ENCODE measurements around the gene FSTL4. TPM values are rescaled to one million over a fixed set of nuclear protein-coding genes. Genes with fewer than 3 reads are reported as not detected.

The FSTL4 gene
- total and polyA plus RNA-seq, 4 donors: 2.3 to 6.4 (median 5.5) TPM

DNA sequence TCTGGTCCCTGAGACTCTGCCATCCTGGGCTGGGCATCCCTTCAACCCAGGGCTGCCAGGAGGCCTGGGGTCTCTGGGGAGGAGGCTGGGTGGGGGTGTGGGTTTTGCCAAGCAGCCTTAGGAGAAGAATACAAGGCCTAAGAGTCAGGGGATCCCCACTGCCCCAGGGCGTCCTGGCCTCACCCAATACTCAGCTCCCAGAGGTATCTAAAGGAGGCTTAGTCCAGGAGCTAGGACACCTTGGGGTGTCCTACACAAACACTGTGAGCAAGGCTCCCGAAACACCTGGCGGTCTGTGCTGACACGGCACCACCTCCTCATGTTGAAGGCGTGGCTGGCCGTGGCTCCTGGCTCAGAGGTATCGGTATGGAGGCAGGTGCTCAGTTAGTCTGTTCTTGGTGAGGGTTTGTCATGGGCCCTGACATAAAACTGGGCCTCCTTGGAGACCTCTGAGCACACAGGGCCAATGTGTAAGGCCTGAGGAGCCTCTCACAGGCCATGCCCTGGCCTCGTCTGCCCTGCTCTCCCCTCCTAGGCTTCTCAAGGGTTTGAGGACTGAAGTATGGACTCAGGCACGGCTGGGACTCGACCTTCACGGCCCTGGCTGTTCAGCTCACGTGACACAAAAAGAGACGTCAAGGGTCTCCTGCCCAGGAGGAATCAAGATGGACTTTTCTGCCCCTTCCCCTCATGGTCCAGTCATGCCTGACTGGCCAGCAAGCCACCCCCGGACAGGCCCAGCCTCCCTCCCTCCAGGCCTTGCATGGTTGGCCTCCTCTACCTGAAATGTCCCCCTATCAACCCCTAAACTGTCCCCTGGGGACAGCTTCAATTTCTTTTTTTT, 277.3 kb downstream of the FSTL4 start:
- Histone ChIP-seq H3K9me3 (ENCODE audit: control insufficient read depth, insufficient read depth, low read length) (no peaks in the 10 kb centered on the region), H3K36me3 (ENCODE audit: control insufficient read depth, insufficient read depth, low read length) (no peaks in the 10 kb centered on the region), H3K4me1 (ENCODE audit: control insufficient read depth, insufficient read depth, low read length) (peaks cover 16% of the 10 kb centered on the region), H3K27me3 (ENCODE audit: control insufficient read depth, insufficient read depth, low read length) (no peaks in the 10 kb centered on the region), H3K4me3 (ENCODE audit: low read depth, low read length) (no peak overlapping the region), H3K27ac (ENCODE audit: low read depth, low read length) (no peak overlapping the region)
- DNase-seq (ENCODE audit: low read depth in 4 of 6, low spot score in 6 of 6): no peak
- WGBS (ENCODE audit: insufficient coverage): 90% methylated on average over 14 of the region's 14 CpGs

DNA sequence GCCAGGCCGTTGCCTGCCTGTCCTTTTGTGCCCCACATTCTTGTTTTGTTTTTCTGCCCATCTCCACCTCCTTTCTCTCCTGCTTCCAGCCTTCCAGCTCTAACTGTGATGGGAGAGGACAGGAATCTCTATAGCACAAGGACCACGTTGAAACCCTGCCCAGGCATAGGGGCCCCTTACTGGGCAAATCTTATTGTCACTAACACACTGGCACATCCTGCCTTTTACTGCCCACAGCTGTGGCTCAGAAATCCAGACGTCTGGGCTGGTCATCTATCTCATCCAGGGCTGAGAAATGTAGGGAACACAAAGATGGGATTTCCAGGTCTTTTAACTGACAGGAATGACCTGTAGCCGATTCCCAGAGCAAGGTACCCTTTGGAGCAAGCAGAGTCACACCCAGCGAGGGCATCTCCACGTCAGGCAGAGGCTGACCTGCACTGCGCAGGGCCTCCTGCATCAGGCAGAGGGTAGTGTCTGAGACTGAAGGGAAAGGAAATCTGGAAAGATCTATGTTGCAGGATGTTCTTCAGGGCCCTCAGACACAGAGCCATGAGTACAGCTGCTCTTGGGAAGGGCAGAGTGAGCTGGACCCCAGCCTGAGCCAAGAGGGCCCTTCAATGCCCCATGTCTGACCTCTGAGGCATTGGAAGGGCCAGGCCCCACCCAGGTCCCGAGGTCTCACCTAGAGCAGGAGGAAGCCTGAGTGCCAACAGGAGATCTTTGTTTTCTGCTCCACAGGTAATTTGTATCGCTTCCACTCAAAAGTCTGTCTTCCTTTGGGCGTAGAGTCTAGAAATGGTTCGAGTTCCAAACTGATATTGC, 278.8 kb downstream of the FSTL4 start:
- H3K27ac ChIP-seq (ENCODE audit: low read depth, low read length): no peak overlapping the region
- no peak overlapping the region for H3K4me3 ChIP-seq (ENCODE audit: low read depth, low read length)
- WGBS (ENCODE audit: insufficient coverage): 77% methylated on average over 10 of the region's 11 CpGs
- no peaks in the 10 kb centered on the region for H3K36me3 ChIP-seq (ENCODE audit: control insufficient read depth, insufficient read depth, low read length)
- no peak for DNase-seq (ENCODE audit: low read depth in 4 of 6, low spot score in 6 of 6)
- H3K4me1 ChIP-seq (ENCODE audit: control insufficient read depth, insufficient read depth, low read length): peaks cover 16% of the 10 kb centered on the region
- no peaks in the 10 kb centered on the region for H3K9me3 ChIP-seq (ENCODE audit: control insufficient read depth, insufficient read depth, low read length)
- no peaks in the 10 kb centered on the region for H3K27me3 ChIP-seq (ENCODE audit: control insufficient read depth, insufficient read depth, low read length)

DNA sequence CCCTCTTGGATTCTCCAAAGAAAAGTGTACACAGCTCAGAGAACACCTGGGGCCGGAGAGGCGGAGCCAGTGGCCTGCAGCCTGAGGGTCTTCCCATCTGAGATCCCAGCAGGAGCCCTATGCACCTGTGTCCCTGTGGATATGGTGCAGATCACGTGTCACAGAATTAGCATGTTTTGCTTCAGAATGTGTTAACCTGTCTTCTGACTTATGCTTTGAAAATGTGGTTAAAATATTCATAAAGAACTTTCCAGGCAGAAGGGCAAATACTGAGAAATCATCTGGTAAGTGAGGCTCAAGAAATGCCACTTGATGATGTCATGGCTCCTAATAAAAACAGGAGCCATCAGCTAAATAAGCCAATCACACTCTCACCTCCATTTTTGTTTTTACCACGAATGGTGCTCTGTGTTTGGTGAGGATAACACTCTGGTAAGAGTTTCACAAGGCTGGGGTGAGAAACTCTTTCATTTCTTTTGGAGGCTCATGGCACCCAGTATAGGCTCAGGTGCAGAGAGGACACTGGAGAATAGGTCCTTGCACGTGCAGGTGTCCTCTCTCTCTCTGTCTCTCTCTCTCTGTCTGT, 279.8 kb downstream of the FSTL4 start:
- H3K27ac ChIP-seq (ENCODE audit: low read depth, low read length): no peak overlapping the region
- H3K9me3 ChIP-seq (ENCODE audit: control insufficient read depth, insufficient read depth, low read length): no peaks in the 10 kb centered on the region
- H3K4me1 ChIP-seq (ENCODE audit: control insufficient read depth, insufficient read depth, low read length): peaks cover 16% of the 10 kb centered on the region
- DNase-seq (ENCODE audit: low read depth in 4 of 6, low spot score in 6 of 6): no peak
- H3K36me3 ChIP-seq (ENCODE audit: control insufficient read depth, insufficient read depth, low read length): no peaks in the 10 kb centered on the region
- no peaks in the 10 kb centered on the region for H3K27me3 ChIP-seq (ENCODE audit: control insufficient read depth, insufficient read depth, low read length)
- WGBS (ENCODE audit: insufficient coverage): 89% methylated on average over 4 of the region's 5 CpGs
- H3K4me3 ChIP-seq (ENCODE audit: low read depth, low read length): no peak overlapping the region

DNA sequence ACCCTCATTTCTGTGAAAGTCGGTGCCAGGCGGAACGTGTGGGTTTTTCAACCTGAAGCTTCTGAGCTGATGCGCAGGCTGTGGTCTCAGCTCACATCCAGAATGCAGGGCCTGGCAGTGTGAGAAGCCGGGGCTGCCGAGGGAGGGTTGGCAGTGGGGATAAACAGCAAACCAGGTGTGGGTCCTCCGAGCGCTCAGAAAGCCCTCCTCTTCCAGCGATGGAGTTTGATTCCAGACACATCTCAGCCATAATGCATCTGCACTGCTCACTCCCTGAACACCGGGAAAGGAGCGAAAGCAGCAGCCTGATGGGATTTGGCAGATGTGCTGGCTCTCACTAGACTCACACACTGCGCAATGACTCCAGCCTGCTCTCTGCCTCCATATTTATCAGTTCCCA, 280.4 kb downstream of the FSTL4 start:
- Histone ChIP-seq H3K27me3 (ENCODE audit: control insufficient read depth, insufficient read depth, low read length) (no peaks in the 10 kb centered on the region), H3K27ac (ENCODE audit: low read depth, low read length) (no peak overlapping the region), H3K4me1 (ENCODE audit: control insufficient read depth, insufficient read depth, low read length) (peaks cover 16% of the 10 kb centered on the region), H3K9me3 (ENCODE audit: control insufficient read depth, insufficient read depth, low read length) (no peaks in the 10 kb centered on the region), H3K36me3 (ENCODE audit: control insufficient read depth, insufficient read depth, low read length) (no peaks in the 10 kb centered on the region), H3K4me3 (ENCODE audit: low read depth, low read length) (no peak overlapping the region)
- 67% methylated on average over 11 of the region's 12 CpGs for WGBS (ENCODE audit: insufficient coverage)
- DNase-seq (ENCODE audit: low read depth in 4 of 6, low spot score in 6 of 6): peak in 1 of 6 donors; percentile 79

DNA sequence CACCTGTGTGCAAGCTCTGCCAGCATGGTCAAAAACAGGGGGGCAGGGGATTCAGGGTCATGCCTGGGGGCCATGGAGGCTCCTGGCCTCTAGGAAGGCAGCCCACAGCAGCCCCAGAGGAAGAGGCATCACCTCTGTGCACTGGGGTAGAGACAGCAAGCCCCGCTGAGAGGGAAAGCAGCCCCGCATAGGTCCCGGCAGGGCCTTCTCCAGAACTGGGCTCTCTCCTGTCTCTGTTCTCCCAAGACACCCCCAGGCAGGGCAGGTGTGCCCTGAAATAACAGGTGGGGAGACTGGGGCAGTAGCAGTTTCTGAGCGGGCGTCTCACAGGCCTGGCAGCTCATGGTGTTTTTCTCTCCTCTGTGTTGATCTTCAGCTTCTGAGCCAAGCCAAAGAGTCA, 281.4 kb downstream of the FSTL4 start:
- 68% methylated on average over 5 of the region's 5 CpGs for WGBS (ENCODE audit: insufficient coverage)
- Histone ChIP-seq H3K9me3 (ENCODE audit: control insufficient read depth, insufficient read depth, low read length) (no peaks in the 10 kb centered on the region), H3K27me3 (ENCODE audit: control insufficient read depth, insufficient read depth, low read length) (no peaks in the 10 kb centered on the region), H3K4me1 (ENCODE audit: control insufficient read depth, insufficient read depth, low read length) (peaks cover 10% of the 10 kb centered on the region), H3K36me3 (ENCODE audit: control insufficient read depth, insufficient read depth, low read length) (no peaks in the 10 kb centered on the region), H3K27ac (ENCODE audit: low read depth, low read length) (no peak overlapping the region), H3K4me3 (ENCODE audit: low read depth, low read length) (no peak overlapping the region)
- no peak for DNase-seq (ENCODE audit: low read depth in 4 of 6, low spot score in 6 of 6)

DNA sequence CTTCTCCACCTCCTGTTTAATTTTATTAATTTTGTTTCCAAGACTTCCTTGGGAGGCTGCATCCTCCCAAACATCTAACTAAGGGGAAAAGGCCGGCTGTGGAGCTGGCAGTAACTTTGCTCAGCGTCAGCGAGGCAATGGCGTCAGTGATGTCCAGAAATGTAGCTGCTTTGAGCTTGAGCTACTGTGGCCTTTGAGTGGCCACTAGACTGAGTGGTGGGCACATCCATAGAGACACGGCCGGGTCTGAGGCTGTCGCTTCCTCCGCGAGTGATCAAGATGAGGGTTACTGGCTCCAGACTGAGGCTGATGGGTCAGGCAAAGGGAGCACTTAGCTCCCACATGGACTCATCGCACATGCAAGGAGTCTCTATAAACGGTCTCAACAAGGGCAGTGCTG, 283.5 kb downstream of the FSTL4 start:
- Histone ChIP-seq H3K9me3 (ENCODE audit: control insufficient read depth, insufficient read depth, low read length) (no peaks in the 10 kb centered on the region), H3K4me1 (ENCODE audit: control insufficient read depth, insufficient read depth, low read length) (peaks cover 9% of the 10 kb centered on the region), H3K27ac (ENCODE audit: low read depth, low read length) (no peak overlapping the region)

DNA sequence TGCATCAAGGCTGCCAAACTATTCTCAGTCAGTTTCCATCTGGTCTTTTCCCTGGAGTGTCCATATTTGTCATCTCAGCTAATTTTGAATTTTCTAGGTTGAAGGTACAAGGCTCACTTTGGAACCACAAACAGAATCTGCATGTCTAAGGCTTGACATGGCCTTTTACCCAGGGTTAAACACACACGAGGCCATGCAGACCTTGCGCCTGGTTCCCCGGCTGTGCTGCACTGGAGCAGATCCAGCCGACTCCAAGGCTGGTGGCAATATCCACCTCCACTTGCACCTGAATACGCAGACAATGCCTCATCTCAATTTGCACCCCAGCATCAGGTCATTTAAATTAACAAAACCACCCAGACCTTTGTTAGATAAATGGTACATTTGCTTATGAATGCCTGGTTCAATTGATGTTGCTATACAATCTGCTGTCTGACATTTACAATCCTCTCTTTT, 284.4 kb downstream of the FSTL4 start:
- 52% methylated on average over 5 of the region's 5 CpGs for WGBS (ENCODE audit: insufficient coverage)
- no peaks in the 10 kb centered on the region for H3K27me3 ChIP-seq (ENCODE audit: control insufficient read depth, insufficient read depth, low read length)
- H3K36me3 ChIP-seq (ENCODE audit: control insufficient read depth, insufficient read depth, low read length): no peaks in the 10 kb centered on the region
- H3K4me3 ChIP-seq (ENCODE audit: low read depth, low read length): no peak overlapping the region
- H3K9me3 ChIP-seq (ENCODE audit: control insufficient read depth, insufficient read depth, low read length): no peaks in the 10 kb centered on the region
- DNase-seq (ENCODE audit: low read depth in 4 of 6, low spot score in 6 of 6): no peak
- H3K4me1 ChIP-seq (ENCODE audit: control insufficient read depth, insufficient read depth, low read length): peaks cover 3% of the 10 kb centered on the region
- no peak overlapping the region for H3K27ac ChIP-seq (ENCODE audit: low read depth, low read length)

More for the DNA sequence above, 283.5 kb downstream of the FSTL4 start:
- 95% methylated on average over 10 of the region's 11 CpGs for WGBS (ENCODE audit: insufficient coverage)
- no peak overlapping the region for H3K4me3 ChIP-seq (ENCODE audit: low read depth, low read length)
- H3K27me3 ChIP-seq (ENCODE audit: control insufficient read depth, insufficient read depth, low read length): no peaks in the 10 kb centered on the region
- no peaks in the 10 kb centered on the region for H3K36me3 ChIP-seq (ENCODE audit: control insufficient read depth, insufficient read depth, low read length)
- no peak for DNase-seq (ENCODE audit: low read depth in 4 of 6, low spot score in 6 of 6)

DNA sequence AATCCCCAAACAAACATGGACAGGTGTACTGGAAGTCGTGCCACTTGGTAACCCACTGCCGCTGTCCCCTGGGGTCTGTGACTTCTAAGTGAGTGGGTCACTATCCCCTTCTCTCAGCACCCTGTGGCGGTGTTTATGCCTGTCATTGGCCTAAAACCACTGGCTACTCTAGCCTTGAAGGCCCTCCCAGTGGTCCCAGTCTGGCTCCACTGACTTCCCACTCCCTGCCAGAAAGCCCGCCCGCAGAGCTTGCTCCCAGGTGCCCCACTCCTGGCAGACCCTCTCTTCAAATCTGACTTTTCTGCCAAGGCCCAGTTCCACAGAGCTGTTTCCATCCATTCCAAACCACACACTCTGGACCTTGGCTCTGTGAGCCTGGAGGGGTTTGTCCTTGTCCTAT, 286.0 kb downstream of the FSTL4 start:
- no peak for DNase-seq (ENCODE audit: low read depth in 4 of 6, low spot score in 6 of 6)
- H3K27ac ChIP-seq (ENCODE audit: low read depth, low read length): no peak overlapping the region
- H3K4me1 ChIP-seq (ENCODE audit: control insufficient read depth, insufficient read depth, low read length): no peaks in the 10 kb centered on the region
- no peak overlapping the region for H3K4me3 ChIP-seq (ENCODE audit: low read depth, low read length)
- 100% methylated on average over 2 of the region's 5 CpGs for WGBS (ENCODE audit: insufficient coverage)
- no peaks in the 10 kb centered on the region for H3K9me3 ChIP-seq (ENCODE audit: control insufficient read depth, insufficient read depth, low read length)
- H3K27me3 ChIP-seq (ENCODE audit: control insufficient read depth, insufficient read depth, low read length): no peaks in the 10 kb centered on the region
- no peaks in the 10 kb centered on the region for H3K36me3 ChIP-seq (ENCODE audit: control insufficient read depth, insufficient read depth, low read length)

DNA sequence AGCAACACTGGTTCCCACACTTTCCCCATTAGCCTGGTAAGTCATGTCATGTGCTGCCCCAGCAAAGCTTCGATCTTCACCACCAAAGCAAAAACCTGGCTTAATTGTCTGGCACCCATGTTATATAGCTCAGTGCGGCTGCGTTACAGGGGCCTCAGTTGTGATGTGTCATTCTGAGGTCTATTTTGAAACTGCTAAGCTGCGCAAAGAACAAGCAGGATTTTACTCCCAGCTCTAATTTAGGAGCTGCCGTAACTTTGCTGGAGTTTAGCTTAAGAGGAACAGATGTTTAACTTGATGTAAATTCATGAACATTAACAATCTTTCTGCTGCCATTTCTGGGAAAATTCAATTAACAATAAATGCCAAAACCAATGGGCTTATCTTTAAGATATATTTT, 286.5 kb downstream of the FSTL4 start:
- H3K36me3 ChIP-seq (ENCODE audit: control insufficient read depth, insufficient read depth, low read length): no peaks in the 10 kb centered on the region
- no peak overlapping the region for H3K4me3 ChIP-seq (ENCODE audit: low read depth, low read length)
- WGBS (ENCODE audit: insufficient coverage): 91% methylated on average over 4 of the region's 5 CpGs
- H3K27me3 ChIP-seq (ENCODE audit: control insufficient read depth, insufficient read depth, low read length): no peaks in the 10 kb centered on the region
- peak in 2 of 6 donors; percentile 29 to 54 for DNase-seq (ENCODE audit: low read depth in 4 of 6, low spot score in 6 of 6)
- no peaks in the 10 kb centered on the region for H3K9me3 ChIP-seq (ENCODE audit: control insufficient read depth, insufficient read depth, low read length)
- no peak overlapping the region for H3K27ac ChIP-seq (ENCODE audit: low read depth, low read length)
- no peaks in the 10 kb centered on the region for H3K4me1 ChIP-seq (ENCODE audit: control insufficient read depth, insufficient read depth, low read length)
